Activated CD8-positive, alpha-beta memory T cell treated with anti-CD3 and anti-CD28 coated beads for 24 hours (primary cell): Measurements from ENCODE around the gene BABAM2.
"Not testable (repeated sequence)": the region's sequence is repeated elsewhere in the genome, so short reads cannot be mapped to it uniquely, and the experiment has no call there.

ENCODE experiments used
- DNase-seq: peaks from one replicate; pipeline ENCODE4 v3.0.0-alpha.2; 2020

BABAM2 gene

DNA sequence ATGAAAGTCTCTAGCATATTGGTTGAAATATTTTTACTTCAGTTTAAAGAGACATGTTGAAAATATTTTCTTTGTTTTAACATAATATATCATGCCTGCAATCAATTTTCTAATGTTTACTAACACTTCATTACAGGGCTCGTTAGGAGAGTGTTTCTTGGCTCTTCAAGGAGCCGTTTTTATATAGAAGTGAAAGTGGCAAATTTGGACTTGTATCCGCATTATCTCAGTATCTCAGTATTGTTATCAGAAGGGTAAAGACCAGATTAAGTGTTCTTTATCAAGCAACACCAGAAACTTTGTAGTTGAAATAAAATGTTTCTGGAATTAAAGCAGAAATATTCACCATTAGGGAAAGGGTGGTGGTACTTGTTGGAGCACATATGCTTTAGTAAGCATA lies 97.8 kb downstream of the BABAM2 start:
- no peak for DNase-seq

DNA sequence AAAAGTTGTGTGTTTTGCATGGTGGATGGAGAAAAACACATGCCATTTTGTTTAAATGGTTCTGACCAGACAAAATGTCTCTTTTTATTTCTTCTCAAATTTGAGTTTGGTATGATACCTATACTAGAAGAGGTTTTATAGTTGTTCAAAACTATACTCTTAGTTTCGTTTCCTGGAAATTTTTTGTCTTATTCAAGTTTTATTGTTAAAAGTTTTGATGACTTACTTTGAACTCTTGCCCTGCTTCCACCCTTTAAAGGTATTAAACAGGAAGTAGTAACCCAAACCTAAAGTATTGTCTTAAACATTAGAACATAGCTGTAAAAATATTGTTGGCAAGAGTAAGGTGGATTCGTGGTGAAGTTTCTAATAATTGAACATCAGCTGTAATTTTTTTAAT lies 98.2 kb downstream of the BABAM2 start:
- no peak for DNase-seq

- no peak for DNase-seq
These were observed 98.6 kb downstream of the BABAM2 start for GRCh38 chr2:27989149-27989548.

DNA sequence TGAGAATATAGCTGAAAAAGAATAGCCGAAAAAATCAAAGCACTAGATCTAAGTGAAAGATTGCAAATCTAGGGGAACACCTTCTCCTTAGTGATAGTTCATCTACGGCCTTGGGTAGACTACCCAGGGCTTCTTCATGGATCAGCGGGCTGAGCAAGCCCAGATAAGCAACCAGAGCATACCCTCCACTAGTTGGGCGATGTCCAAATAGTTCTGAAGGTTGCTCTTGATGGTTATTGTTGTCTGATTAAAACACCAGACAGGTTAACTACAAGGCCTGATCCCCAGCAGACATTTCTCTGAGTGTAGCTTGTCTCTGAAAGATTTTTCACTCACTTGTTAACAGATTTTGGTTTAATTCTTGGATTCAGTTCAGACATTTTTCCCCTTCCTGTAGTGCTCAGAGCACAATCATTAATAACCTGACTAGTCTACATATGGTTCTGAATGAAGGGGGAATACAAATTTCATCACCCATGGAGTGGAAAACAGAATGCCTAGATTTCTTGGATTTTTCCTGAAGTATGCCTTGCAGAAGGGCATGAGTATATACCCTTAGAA lies 99.6 kb downstream of the BABAM2 start:
- DNase-seq, result no peak

DNA sequence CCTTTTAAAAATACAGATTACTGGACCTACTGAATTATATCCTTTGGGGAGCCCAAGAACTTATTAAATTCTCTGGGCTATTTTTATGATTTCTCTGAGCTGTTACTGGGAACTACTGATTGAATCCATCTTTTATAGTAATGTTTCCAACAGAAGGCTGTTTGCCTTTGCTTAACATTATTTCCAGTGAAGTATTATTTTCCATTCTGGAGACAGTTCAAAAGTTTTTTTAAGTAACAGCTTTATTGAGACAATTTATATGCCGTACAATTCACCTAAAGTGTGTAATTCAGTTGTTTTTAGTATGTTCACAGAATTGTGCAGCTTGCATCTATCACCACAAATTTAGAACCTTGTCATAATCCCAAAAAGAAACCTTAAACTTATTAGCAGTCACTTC lies 100.6 kb downstream of the BABAM2 start:
- DNase-seq, result no peak

GRCh38 chr2:27992787-27993401 lies 102.4 kb downstream of the BABAM2 start:
- no peak for DNase-seq

DNA sequence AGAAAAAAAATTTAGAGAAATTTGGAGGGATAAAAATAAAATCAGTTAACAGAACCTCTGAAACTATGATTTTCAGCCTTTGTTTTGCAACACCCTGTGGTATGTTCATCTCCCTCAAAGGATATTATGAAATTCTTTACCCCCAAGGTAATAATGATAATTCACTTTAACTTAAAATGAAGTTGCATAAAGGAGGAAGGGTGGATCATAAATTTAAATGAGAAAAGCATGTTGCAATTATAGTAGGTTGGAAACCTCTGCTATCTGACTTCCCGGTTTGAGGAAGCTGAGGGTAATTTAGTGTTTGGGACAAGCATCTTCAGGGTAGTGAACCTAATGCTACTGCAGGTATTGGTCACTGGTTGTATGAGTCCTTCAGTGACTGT lies 102.9 kb downstream of the BABAM2 start:
- DNase-seq, result no peak

- no peak for DNase-seq
These were observed 103.6 kb downstream of the BABAM2 start for GRCh38 chr2:27993950-27994728.

- no peak for DNase-seq
These were observed 105.8 kb downstream of the BABAM2 start for GRCh38 chr2:27996156-27996922.

GRCh38 chr2:28000287-28000686 lies 109.8 kb downstream of the BABAM2 start:
- DNase-seq, result no peak

DNA sequence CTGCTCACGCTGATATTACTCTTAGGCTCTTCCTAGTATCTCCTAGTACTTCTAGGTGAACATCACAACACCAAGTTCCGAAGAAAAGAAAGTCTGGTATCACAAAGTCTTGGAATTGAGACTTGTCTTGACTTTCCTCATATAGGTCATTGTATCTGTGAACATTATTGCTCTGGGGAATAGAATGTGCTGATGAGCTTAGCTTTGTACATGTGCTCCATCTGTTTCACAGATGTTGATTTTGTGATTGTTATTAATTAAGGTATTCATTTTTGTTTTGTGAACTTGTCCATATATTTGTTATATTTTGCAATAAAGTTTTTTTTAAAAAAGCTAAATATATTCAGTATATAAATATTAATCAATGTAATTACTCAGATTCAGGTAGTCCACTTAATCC lies 111.7 kb downstream of the BABAM2 start:
- DNase-seq, result no peak

- DNase-seq, result no peak
These were observed 113.6 kb downstream of the BABAM2 start for GRCh38 chr2:28004086-28004485.

- no peak for DNase-seq
These were observed 119.2 kb downstream of the BABAM2 start for GRCh38 chr2:28009732-28010131.

DNA sequence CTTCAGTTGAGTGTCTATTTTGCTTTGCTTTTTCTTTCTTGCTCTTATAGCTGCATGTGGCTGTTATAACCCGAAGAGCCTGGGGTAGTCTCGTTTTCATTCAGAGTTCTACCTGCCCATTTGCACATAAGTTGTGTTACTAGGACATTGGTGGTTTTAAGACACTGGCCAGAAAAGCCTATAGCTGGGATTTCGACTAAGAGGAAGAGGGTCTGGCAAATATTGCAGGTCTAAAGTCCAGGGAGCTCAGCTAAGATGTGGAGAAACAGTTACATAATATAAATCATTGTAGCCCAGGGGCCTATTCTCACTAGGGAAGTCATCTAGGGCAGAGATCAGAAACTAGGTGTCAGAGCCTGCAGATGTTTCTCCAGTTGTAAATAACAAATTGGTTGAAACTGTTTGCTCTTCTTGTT lies 120.8 kb downstream of the BABAM2 start:
- DNase-seq, result no peak

DNA sequence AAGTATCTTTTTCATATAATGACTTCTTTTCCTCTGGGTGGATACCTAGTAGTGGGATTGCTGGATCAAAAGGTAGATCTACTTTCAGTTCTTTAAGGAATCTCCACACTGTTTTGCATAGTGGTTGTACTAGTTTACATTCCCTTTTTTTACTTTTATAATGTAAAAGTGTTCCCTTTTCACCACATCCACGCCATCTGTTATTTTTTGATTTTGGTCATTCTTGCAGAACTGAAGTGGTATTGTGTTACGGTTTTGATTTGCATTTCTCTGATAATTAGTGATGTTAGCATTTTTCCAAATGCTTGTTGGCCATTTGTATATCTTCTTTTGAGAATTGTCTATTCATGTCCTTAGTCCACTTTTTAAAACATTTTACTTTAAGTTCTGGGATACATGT lies 127.9 kb downstream of the BABAM2 start:
- DNase-seq, result not testable (repeated sequence)

- DNase-seq, result not testable (repeated sequence)
These were observed 129.0 kb downstream of the BABAM2 start for GRCh38 chr2:28019521-28019920.

GRCh38 chr2:28021898-28022297 lies 131.4 kb downstream of the BABAM2 start:
- no peak for DNase-seq

DNA sequence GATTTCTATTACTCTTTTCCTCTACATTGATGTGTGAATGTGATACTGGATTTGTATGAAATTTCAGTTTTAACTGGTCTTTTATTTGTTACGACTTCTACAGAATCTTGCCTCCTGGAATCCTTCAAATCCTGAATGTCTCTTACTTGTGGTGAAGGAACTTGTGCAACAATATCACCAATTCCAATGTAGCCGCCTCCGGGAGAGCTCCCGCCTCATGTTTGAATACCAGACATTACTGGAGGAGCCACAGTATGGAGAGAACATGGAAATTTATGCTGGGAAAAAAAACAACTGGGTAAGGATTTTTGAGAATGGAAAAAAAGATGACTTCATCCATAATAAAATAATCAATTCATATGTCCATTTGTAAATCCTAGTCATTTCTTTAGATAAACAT lies 134.6 kb downstream of the BABAM2 start:
- DNase-seq, result no peak

DNA sequence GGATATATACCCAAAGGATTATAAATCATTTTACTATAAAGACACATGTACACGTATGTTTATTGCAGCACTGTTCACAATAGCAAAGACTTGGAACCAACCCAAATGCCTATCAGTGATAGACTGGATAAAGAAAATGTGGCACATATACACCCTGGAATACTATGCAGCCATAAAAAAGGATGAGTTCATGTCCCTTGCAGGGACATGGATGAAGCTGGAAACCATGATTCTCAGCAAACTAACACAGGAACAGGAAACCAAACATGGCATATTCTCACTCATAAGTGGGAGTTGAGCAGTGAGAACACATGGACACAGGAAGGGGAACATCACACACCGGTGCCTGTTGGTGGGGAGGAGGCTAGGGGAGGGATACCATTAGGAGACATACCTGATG lies 135.7 kb downstream of the BABAM2 start:
- not testable (repeated sequence) for DNase-seq

DNA sequence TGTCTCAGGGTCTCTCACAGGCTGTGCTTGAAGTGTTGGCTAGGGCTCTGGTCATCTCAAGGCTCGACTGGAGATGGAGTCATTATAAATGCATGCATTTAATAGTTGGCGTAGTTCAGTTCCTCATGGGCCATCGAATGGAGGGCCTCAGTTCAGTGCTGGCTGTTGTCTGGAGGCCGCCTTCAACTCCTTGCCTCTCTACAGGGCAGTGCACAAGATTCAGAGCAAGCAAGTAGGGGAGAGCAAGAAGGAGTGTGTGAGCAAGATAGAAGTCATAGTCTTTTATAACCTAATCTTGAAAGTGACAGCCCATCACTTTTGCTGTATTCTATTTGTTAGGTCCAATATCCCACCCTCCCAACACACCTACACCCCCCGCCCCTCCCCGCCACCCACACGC lies 137.5 kb downstream of the BABAM2 start:
- no peak for DNase-seq

GRCh38 chr2:28030600-28030999 lies 140.1 kb downstream of the BABAM2 start:
- DNase-seq, result no peak

- DNase-seq, result no peak
These were observed 142.3 kb downstream of the BABAM2 start for GRCh38 chr2:28032816-28033215.

DNA sequence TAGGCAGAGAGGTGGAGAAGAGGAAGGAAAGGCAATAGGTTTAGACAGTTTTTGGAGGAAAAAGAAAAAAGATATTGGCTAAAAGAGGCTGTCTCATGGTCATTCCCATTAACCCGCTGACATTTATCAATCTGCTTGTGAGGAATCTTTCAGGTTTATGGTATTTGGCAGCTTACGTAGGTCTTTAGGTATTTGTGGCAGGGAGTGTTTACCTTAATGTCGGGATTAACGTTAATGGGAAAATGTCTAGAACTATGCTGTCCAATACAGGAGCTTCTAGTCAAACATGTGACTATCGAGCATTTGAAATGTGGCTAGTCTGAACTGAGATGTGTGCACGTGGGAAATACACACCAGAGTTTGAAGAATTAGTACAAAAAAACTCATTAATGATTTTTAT lies 144.2 kb downstream of the BABAM2 start:
- no peak for DNase-seq
